ENCODE results near the gene ODAD4.
A peak's percentile ranks its signal among the peaks of the same experiment; 100 is the strongest.

DNA sequence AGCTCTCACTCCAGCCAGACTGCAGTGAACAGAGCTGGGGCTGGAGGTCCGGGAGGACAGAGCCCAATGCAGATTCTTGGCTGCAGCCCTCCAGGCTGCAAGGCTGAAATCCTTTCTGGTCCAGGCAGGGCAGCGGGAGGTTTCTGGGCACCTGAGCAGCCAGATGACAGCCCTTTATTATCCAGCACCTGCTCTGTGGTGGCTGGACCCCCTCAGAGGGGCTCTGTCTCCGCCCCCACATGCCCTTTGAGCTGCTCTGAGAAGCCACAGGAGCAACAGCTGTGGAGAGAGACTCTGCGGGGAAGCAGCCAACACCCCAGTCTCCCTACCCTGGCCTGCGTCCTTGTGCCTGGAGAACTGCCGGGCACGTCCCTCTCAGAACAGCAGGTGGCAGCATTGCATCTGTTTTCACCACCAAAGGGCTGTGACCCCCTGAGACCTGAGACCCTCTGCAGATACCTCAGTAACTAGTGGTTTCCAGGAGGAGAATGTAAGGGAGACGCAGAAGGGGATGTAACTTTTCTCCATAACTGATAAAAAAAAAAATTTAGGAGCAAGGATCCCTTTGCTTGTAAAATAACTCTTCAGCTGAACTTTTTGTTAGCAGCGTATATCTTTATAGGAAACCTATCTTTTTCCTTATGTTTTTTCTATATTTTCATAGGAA, 32.5 kb downstream of the ODAD4 start:
- TF ChIP-seq, protein P1, sequence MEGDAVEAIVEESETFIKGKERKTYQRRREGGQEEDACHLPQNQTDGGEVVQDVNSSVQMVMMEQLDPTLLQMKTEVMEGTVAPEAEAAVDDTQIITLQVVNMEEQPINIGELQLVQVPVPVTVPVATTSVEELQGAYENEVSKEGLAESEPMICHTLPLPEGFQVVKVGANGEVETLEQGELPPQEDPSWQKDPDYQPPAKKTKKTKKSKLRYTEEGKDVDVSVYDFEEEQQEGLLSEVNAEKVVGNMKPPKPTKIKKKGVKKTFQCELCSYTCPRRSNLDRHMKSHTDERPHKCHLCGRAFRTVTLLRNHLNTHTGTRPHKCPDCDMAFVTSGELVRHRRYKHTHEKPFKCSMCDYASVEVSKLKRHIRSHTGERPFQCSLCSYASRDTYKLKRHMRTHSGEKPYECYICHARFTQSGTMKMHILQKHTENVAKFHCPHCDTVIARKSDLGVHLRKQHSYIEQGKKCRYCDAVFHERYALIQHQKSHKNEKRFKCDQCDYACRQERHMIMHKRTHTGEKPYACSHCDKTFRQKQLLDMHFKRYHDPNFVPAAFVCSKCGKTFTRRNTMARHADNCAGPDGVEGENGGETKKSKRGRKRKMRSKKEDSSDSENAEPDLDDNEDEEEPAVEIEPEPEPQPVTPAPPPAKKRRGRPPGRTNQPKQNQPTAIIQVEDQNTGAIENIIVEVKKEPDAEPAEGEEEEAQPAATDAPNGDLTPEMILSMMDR (conservative IDR thresholded peaks at IDR 0.05; ENCODE audit: low read length): peak; percentile 98
- no peak for TF ChIP-seq EZH2phosphoT487 (IDR thresholded peaks at IDR 0.05; ENCODE audit: borderline replicate concordance)

All from Loucy (cell line).